Panc1 (cell line): Measurements from ENCODE around the gene BTG2. TPM values are rescaled to one million over a fixed set of nuclear protein-coding genes. Genes with fewer than 3 reads are reported as not detected.

Experiments used
- ATAC-seq: fragments of 200-7000 bp; cut with Tn5 transposase; 2 replicates; pipeline ENCODE4 v1.9.1; 2020; ENCODE audit warnings: mild to moderate bottlenecking, moderate library complexity
- BruUV-seq: library from RNA; stranded (reverse); fragments of 400-500 nt; replicated peaks from 2 replicates; lab custom pipeline; 2021; lab: Mats Ljungman, UMichigan
- CTCF ChIA-PET: fragments of 300-600 bp; sonication (Branson Sonifier 250); formaldehyde crosslinking; loops from one replicate; lab custom pipeline; 2022; ENCODE audit warnings: antibody characterized with exemption; lab: Charles Lee
- POLR2A ChIA-PET: fragments of 300-600 bp; sonication (Branson Sonifier 250); formaldehyde crosslinking; loops from one replicate; lab custom pipeline; 2022; ENCODE audit warnings: antibody characterized with exemption; lab: Charles Lee
- DNase-seq: peaks from one replicate; pipeline ENCODE4 v3.0.0-alpha.2; 2010; ENCODE audit warnings: low read depth, low spot score
- H3K27ac ChIP-seq: 2 replicates; pipeline ENCODE4 v1.5.1; 2011; ENCODE audit warnings: mild to moderate bottlenecking, low read length, inconsistent platforms
- H3K27me3 ChIP-seq: fragments of 200-500 bp; sonication (Bioruptor generic); 2 replicates; pipeline ENCODE4 v1.6.0; 2014; ENCODE audit warnings: low read length, inconsistent platforms; ENCODE audit not compliant: control insufficient read depth, insufficient read depth
- H3K36me3 ChIP-seq: fragments of 200-500 bp; sonication (Bioruptor generic); 2 replicates; pipeline ENCODE4 v1.5.1; 2014; ENCODE audit warnings: inconsistent platforms, mild to moderate bottlenecking, low read length, moderate library complexity; ENCODE audit not compliant: control insufficient read depth, insufficient read depth
- H3K4me1 ChIP-seq: 2 replicates; pipeline ENCODE4 v1.5.1; 2011; ENCODE audit warnings: inconsistent platforms, mild to moderate bottlenecking, low read length, moderate library complexity; ENCODE audit not compliant: control insufficient read depth, insufficient read depth
- H3K4me3 ChIP-seq, 2 experiments: 2 replicates each; pipeline ENCODE4 v1.5.1; 2011 to 2012; ENCODE audit warnings: low read depth in 2 of 2, low read length in 2 of 2, mild to moderate bottlenecking in 2 of 2, inconsistent platforms in 1 of 2, moderate library complexity in 1 of 2
- H3K9me3 ChIP-seq: fragments of 200-500 bp; sonication (Bioruptor generic); 2 replicates; pipeline ENCODE4 v1.5.1; 2014; ENCODE audit warnings: low read depth, mild to moderate bottlenecking, inconsistent platforms, low read length, moderate library complexity; ENCODE audit not compliant: control insufficient read depth, insufficient read depth
- POLR2AphosphoS5 ChIP-seq: IDR thresholded peaks from 2 replicates; pipeline ENCODE4 v1.6.1; 2012; ENCODE audit warnings: mild to moderate bottlenecking, low read depth, low read length, moderate library complexity
- SIN3A ChIP-seq: IDR thresholded peaks from 2 replicates; pipeline ENCODE4 v1.6.1; 2012; ENCODE audit warnings: low read depth, mild to moderate bottlenecking, low read length, moderate library complexity, borderline replicate concordance; ENCODE audit not compliant: insufficient read depth
- TCF7L2 ChIP-seq: IDR thresholded peaks from 2 replicates; pipeline ENCODE4 v1.6.1; 2011; ENCODE audit warnings: mild to moderate bottlenecking, low read depth, low read length, inconsistent platforms
- in situ Hi-C: cut with HindIII; loops from 2 replicates; pipeline ENCODE4 v1.10.0; 2016; ENCODE audit warnings: low sequenced_read_pairs, low pct_unique_long_range_greater_than_20kb
- intact Hi-C: fragments of 100-400 bp; cut with micrococcal nuclease; formaldehyde crosslinking; loops from one replicate; pipeline ENCODE4 v1.10.0; 2022; ENCODE audit not compliant: unreplicated experiment
- total RNA-seq: library from RNA; stranded (reverse); gene quantifications from one replicate; pipeline ENCODE4 v1.2.1, GENCODE V29; 2021; ENCODE audit not compliant: unreplicated experiment
- TF ChIP-seq, protein P1 (sequence below): fragments of 450-650 bp; IDR thresholded peaks from 2 replicates; pipeline ENCODE4 v1.5.1; 2017; ENCODE audit warnings: mild to moderate bottlenecking
- TF ChIP-seq, protein P2 (sequence below), 2 experiments: IDR thresholded peaks; 2 replicates each; pipeline ENCODE4 v1.6.1; 2011 to 2012; ENCODE audit warnings: low read depth in 2 of 2, control low read depth in 1 of 2, low read length in 1 of 2, mild to moderate bottlenecking in 1 of 2, moderate library complexity in 1 of 2; ENCODE audit not compliant: insufficient read depth in 1 of 2

BTG2 gene
- total RNA-seq, 1 experiment from 2014 or later = 6.1 TPM

DNA sequence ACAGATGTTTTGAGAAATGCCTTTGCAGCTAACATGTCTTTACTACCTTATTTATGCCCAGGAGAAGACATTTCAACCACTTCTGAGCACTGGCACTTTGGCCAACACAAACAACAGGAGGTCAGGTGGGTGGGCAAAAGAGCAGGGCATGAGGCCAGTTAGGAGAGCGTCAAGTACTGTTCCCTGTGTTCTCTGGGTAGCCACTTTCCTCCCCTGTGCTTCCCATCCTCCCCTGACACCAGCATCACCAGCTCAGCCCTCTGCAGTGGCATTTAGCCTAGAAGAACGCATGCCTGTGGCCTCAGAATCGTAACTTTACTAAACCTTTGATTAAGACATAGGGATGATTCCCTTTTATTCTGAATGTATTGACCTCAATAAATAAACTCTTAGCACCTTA is 18.3 kb downstream of the BTG2 start:
- CTCF ChIA-PET = interaction anchor here (0.6 to 0.9 kb wide), 2 partner anchors 15 to 51 kb away, joined by 3 read pairs; no protein-coding TSS in a partner anchor
- no peaks in the 10 kb centered on the region for H3K36me3 ChIP-seq
- TF ChIP-seq, protein P1, sequence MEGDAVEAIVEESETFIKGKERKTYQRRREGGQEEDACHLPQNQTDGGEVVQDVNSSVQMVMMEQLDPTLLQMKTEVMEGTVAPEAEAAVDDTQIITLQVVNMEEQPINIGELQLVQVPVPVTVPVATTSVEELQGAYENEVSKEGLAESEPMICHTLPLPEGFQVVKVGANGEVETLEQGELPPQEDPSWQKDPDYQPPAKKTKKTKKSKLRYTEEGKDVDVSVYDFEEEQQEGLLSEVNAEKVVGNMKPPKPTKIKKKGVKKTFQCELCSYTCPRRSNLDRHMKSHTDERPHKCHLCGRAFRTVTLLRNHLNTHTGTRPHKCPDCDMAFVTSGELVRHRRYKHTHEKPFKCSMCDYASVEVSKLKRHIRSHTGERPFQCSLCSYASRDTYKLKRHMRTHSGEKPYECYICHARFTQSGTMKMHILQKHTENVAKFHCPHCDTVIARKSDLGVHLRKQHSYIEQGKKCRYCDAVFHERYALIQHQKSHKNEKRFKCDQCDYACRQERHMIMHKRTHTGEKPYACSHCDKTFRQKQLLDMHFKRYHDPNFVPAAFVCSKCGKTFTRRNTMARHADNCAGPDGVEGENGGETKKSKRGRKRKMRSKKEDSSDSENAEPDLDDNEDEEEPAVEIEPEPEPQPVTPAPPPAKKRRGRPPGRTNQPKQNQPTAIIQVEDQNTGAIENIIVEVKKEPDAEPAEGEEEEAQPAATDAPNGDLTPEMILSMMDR = no peak
- TF ChIP-seq, protein P2, sequence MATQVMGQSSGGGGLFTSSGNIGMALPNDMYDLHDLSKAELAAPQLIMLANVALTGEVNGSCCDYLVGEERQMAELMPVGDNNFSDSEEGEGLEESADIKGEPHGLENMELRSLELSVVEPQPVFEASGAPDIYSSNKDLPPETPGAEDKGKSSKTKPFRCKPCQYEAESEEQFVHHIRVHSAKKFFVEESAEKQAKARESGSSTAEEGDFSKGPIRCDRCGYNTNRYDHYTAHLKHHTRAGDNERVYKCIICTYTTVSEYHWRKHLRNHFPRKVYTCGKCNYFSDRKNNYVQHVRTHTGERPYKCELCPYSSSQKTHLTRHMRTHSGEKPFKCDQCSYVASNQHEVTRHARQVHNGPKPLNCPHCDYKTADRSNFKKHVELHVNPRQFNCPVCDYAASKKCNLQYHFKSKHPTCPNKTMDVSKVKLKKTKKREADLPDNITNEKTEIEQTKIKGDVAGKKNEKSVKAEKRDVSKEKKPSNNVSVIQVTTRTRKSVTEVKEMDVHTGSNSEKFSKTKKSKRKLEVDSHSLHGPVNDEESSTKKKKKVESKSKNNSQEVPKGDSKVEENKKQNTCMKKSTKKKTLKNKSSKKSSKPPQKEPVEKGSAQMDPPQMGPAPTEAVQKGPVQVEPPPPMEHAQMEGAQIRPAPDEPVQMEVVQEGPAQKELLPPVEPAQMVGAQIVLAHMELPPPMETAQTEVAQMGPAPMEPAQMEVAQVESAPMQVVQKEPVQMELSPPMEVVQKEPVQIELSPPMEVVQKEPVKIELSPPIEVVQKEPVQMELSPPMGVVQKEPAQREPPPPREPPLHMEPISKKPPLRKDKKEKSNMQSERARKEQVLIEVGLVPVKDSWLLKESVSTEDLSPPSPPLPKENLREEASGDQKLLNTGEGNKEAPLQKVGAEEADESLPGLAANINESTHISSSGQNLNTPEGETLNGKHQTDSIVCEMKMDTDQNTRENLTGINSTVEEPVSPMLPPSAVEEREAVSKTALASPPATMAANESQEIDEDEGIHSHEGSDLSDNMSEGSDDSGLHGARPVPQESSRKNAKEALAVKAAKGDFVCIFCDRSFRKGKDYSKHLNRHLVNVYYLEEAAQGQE (IDR thresholded peaks at IDR 0.05; ENCODE audit: insufficient read depth in 1 of 2, low read depth in 2 of 2, low read length in 1 of 2) = no peak
- TF ChIP-seq POLR2AphosphoS5 = no peak
- no peak for DNase-seq
- peaks cover 8% of the 10 kb centered on the region for H3K4me1 ChIP-seq
- H3K27ac ChIP-seq = no peak overlapping the region
- BruUV-seq = no TSS peak
- no peaks in the 10 kb centered on the region for H3K9me3 ChIP-seq
- intact Hi-C loops = no loop called here
- peaks cover 12% of the 10 kb centered on the region for H3K27me3 ChIP-seq
- H3K4me3 ChIP-seq = no peak overlapping the region
- POLR2A ChIA-PET = interaction anchor here (0.6 kb wide), 1 partner anchor 821 kb away, joined by 3 read pairs; no protein-coding TSS in a partner anchor
- in situ Hi-C loops = no loop called here
- no peak for ATAC-seq

DNA sequence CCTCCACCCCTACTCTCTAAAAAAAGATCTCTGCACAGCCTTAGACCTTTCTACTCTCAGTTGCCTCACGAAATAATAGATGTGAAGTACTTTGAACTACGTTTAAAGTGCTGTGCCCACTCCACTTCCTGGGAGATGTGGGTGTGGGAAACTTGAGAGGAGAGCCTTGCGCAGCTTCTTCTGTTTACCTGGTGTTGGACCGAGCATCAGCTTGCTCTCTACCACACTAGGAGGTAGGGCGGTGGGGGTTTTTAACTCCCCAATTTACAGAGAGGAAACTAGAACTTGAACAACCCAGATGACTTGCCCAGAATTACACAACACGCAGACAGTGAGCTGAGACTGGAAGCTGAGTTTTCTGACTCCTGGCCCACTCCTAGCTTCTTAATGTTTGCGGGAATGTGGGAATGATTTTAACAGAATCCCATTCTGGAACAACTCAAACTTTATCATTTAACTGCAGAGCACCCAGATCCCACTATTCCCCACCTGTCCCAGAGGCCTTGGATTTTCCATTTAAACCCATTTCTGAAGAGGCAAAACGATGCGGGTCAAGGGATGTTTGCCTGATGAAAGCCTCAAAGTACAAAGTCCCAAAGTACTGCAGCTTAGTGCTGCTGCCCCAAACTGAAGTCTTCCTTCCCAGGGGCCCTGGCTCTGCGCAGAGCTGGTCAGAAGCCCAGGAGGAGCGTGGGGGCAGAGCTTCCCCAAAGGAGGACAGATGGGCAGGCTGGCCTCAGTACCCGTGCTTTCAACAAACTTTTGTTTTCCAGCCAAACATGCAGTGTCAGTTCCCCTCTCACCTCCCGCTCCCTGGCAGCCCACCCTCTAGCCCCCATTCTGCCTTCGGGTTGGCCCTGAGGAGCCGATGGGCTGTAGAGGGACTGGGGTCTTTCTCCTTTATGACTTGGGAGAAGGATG is 19.0 kb downstream of the BTG2 start:
- peaks cover 12% of the 10 kb centered on the region for H3K27me3 ChIP-seq
- intact Hi-C loops = no loop called here

More for the DNA sequence above, 19.0 kb downstream of the BTG2 start:
- CTCF ChIA-PET = interaction anchor here (0.5 to 0.9 kb wide), 2 partner anchors 52 to 1802 kb away, joined by 3 to 12 read pairs; no protein-coding TSS in a partner anchor
- Histone ChIP-seq H3K36me3 (no peaks in the 10 kb centered on the region), H3K4me1 (peaks cover 8% of the 10 kb centered on the region), H3K9me3 (no peaks in the 10 kb centered on the region), H3K27ac (no peak overlapping the region), H3K4me3 (no peak overlapping the region)
- TF ChIP-seq SIN3A = no peak
- no peak for TF ChIP-seq TCF7L2
- TF ChIP-seq, protein P1 = no peak
- no peak for TF ChIP-seq POLR2AphosphoS5
- BruUV-seq = no TSS peak
- POLR2A ChIA-PET = interaction anchor here (0.6 kb wide), 1 partner anchor 820 kb away, joined by 3 read pairs; no protein-coding TSS in a partner anchor
- in situ Hi-C loops = no loop called here
- ATAC-seq (no peak), DNase-seq (no peak)
